Gastroesophageal sphincter (tissue), 3 donors: ENCODE measurements around the gene BAIAP2.

Source experiments
- POLR2A ChIP-seq, 2 donors: fragments of 450-650 bp; IDR thresholded peaks; one replicate each; pipeline ENCODE4 v1.6.1; 2017; ENCODE audit warnings: antibody characterized with exemption in 2 of 2, mild to moderate bottlenecking in 2 of 2, moderate library complexity in 1 of 2
- POLR2AphosphoS5 ChIP-seq: sonication (generic); formaldehyde crosslinking; IDR thresholded peaks from one replicate; pipeline ENCODE4 v1.6.1; 2017; ENCODE audit warnings: antibody characterized with exemption
- TF ChIP-seq, protein P1 (sequence below), 4 experiments: fragments of 200-600 bp in 2 of 4; fragments of 450-650 bp in 2 of 4; sonication (generic) in 1 of 4; IDR thresholded peaks; one replicate each; pipeline ENCODE4 v1.5.1; 2017 to 2019; ENCODE audit warnings: antibody characterized with exemption in 4 of 4, mild to moderate bottlenecking in 2 of 4, moderate library complexity in 2 of 4

DNA sequence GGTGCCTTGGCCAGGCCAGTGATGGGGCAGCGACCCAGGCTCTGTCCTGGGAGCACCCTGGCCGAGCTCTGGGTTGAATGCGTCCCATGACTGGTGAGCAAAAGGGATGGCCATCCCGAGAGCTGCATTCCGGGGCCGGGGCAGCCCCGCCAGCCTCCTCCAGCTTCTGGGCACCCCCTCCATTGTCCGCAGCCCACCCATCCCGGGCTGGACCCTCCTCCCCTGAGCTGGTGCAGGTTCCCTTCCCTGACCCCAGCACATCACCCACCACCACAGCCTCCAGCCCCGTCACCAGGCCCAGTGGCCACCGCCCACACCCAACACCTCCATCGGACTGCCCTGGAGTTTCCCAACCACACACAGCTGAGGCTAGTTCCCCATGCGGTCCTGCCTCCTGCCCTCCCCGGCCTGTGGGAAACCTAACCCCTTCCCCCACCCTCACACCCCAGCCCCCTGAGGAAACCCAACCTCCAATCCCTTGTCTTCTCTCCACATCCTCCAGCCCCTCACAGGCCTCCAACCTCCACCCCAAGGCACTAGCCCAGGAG, 114.1 kb downstream of the BAIAP2 start:
- TF ChIP-seq, protein P1, sequence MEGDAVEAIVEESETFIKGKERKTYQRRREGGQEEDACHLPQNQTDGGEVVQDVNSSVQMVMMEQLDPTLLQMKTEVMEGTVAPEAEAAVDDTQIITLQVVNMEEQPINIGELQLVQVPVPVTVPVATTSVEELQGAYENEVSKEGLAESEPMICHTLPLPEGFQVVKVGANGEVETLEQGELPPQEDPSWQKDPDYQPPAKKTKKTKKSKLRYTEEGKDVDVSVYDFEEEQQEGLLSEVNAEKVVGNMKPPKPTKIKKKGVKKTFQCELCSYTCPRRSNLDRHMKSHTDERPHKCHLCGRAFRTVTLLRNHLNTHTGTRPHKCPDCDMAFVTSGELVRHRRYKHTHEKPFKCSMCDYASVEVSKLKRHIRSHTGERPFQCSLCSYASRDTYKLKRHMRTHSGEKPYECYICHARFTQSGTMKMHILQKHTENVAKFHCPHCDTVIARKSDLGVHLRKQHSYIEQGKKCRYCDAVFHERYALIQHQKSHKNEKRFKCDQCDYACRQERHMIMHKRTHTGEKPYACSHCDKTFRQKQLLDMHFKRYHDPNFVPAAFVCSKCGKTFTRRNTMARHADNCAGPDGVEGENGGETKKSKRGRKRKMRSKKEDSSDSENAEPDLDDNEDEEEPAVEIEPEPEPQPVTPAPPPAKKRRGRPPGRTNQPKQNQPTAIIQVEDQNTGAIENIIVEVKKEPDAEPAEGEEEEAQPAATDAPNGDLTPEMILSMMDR (IDR thresholded peaks at IDR 0.05): no peak
- TF ChIP-seq POLR2A (IDR thresholded peaks at IDR 0.05): no peak
- TF ChIP-seq POLR2AphosphoS5: no peak
